Endothelial cell (in vitro differentiated cells): Measurements from ENCODE around the gene RAD17. TPM values are rescaled to one million over a fixed set of nuclear protein-coding genes. Genes with fewer than 3 reads are reported as not detected.
A peak's percentile ranks its signal among the peaks of the same experiment; 100 is the strongest.

Experiments
- DNase-seq: peaks from one replicate; pipeline ENCODE4 v3.0.0; 2021; ENCODE audit warnings: low spot score
- H3K27ac Mint-ChIP-seq: one replicate; pipeline ENCODE4 v1.8.0; 2021; ENCODE audit warnings: mixed read lengths, inconsistent platforms; ENCODE audit not compliant: unreplicated experiment
- H3K27me3 Mint-ChIP-seq: one replicate; pipeline ENCODE4 v1.8.0; 2021; ENCODE audit warnings: mild to moderate bottlenecking, moderate library complexity, mixed read lengths, inconsistent platforms; ENCODE audit not compliant: unreplicated experiment
- H3K36me3 Mint-ChIP-seq: one replicate; pipeline ENCODE4 v1.8.0; 2021; ENCODE audit warnings: mild to moderate bottlenecking, low read depth, mixed read lengths, inconsistent platforms; ENCODE audit not compliant: unreplicated experiment
- H3K4me1 Mint-ChIP-seq: one replicate; pipeline ENCODE4 v1.8.0; 2021; ENCODE audit warnings: mild to moderate bottlenecking, mixed read lengths, inconsistent platforms; ENCODE audit not compliant: unreplicated experiment
- H3K4me3 Mint-ChIP-seq: one replicate; pipeline ENCODE4 v1.8.0; 2021; ENCODE audit warnings: mild to moderate bottlenecking, mixed read lengths, inconsistent platforms; ENCODE audit not compliant: unreplicated experiment
- H3K9me3 Mint-ChIP-seq: one replicate; pipeline ENCODE4 v1.8.0; 2021; ENCODE audit warnings: mixed read lengths, inconsistent platforms; ENCODE audit not compliant: unreplicated experiment
- CTCF ChIP-seq: fragments of 200-600 bp; sonication (generic); IDR thresholded peaks from one replicate; pipeline ENCODE4 v1.5.0; 2021; ENCODE audit warnings: antibody characterized with exemption; ENCODE audit not compliant: unreplicated experiment
- total RNA-seq: library from RNA; stranded (reverse); fragmentation: NEBNext Ultra II Directional; extraction: Animal tissue kit (Norgen Biotek cat#: 25700); gene quantifications from one replicate; pipeline ENCODE4 v1.2.1, GENCODE V29; 2021; ENCODE audit not compliant: unreplicated experiment

The RAD17 gene
- total RNA-seq, 1 donor from 2014 or later, result 23.3 TPM

- Mint-ChIP-seq H3K27me3 (no peaks in the 10 kb centered on the region), H3K9me3 (no peaks in the 10 kb centered on the region), H3K4me3 (no peak overlapping the region), H3K4me1 (no peaks in the 10 kb centered on the region), H3K36me3 (peaks cover 12% of the 10 kb centered on the region), H3K27ac (no peak overlapping the region)
- TF ChIP-seq CTCF, result no peak
- no peak for DNase-seq
These were observed 9.9 kb upstream of the RAD17 start for GRCh38 chr5:69359699-69360098.

GRCh38 chr5:69360442-69360841, 9.2 kb upstream of the RAD17 start:
- H3K4me3 Mint-ChIP-seq, result no peak overlapping the region
- DNase-seq, result no peak
- H3K4me1 Mint-ChIP-seq, result no peaks in the 10 kb centered on the region
- peaks cover 17% of the 10 kb centered on the region for H3K36me3 Mint-ChIP-seq
- no peak overlapping the region for H3K27ac Mint-ChIP-seq
- TF ChIP-seq CTCF, result no peak
- H3K9me3 Mint-ChIP-seq, result no peaks in the 10 kb centered on the region
- H3K27me3 Mint-ChIP-seq, result no peaks in the 10 kb centered on the region

GRCh38 chr5:69364414-69364813, 5.2 kb upstream of the RAD17 start:
- Mint-ChIP-seq H3K27ac (no peak overlapping the region), H3K9me3 (no peaks in the 10 kb centered on the region), H3K36me3 (peaks cover 11% of the 10 kb centered on the region), H3K4me3 (no peak overlapping the region), H3K27me3 (no peaks in the 10 kb centered on the region), H3K4me1 (peaks cover 8% of the 10 kb centered on the region)
- TF ChIP-seq CTCF, result peak; percentile 60
- no peak for DNase-seq

- Mint-ChIP-seq H3K36me3 (peaks cover 11% of the 10 kb centered on the region), H3K4me1 (peaks cover 9% of the 10 kb centered on the region), H3K4me3 (no peak overlapping the region), H3K27me3 (no peaks in the 10 kb centered on the region), H3K27ac (no peak overlapping the region), H3K9me3 (no peaks in the 10 kb centered on the region)
- no peak for DNase-seq
- peak; percentile 7 for TF ChIP-seq CTCF
These were observed 4.8 kb upstream of the RAD17 start for GRCh38 chr5:69364850-69365249.

- H3K4me3 Mint-ChIP-seq, result peak overlapping the region; percentile 98
- no peaks in the 10 kb centered on the region for H3K27me3 Mint-ChIP-seq
- H3K4me1 Mint-ChIP-seq, result peaks cover 14% of the 10 kb centered on the region
- DNase-seq, result no peak
- no peak for TF ChIP-seq CTCF
- no peaks in the 10 kb centered on the region for H3K9me3 Mint-ChIP-seq
- peaks cover 10% of the 10 kb centered on the region for H3K36me3 Mint-ChIP-seq
- peak overlapping the region; percentile 98 for H3K27ac Mint-ChIP-seq
These were observed 1.8 kb upstream of the RAD17 start for GRCh38 chr5:69367697-69368279.
